CD4-positive, alpha-beta T cell treated with Interleukin-21 for 1 hour (primary cell): ENCODE data around the gene DUS1L.

Experiments
- DNase-seq: peaks from one replicate; pipeline ENCODE4 v3.0.0-alpha.2; 2020

Gene DUS1L

DNA sequence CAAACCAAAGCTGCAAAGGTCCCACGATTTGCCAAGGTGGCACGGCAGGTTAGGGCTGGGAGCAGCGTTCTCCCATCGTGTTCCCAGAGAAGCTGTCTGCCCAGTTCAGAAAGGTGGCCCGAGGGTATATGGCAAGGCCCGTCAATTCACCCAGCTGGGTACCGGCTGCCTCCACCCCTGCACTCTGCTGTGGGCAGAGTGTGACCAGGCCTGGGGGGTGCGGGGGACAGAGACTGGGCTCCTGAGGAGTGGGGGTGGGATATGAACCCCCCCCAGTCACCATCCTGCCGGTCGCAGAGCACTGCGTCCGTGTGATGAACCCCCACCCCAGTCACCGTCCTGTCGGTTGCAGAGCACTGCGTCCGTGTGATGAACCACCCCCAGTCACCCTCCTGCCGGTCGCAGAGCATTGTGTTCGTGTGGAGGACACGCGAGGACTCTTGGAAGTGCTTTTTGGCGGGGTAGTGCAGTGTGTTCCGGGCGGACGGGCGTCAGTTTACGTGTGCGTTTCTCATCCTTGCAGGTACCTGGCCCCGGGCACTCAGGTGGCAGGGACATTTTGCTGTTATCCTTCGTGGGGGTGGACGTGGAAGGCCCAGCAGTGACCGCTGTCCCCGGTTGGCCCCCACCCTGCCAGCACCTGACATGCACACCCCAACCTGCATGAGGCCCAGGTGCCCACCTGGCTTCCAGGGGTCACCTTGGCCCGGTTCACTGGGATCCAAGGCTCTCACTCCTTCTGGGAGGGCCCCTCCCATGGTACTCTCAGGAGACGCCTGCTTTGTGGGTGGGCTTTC, 35.1 kb upstream of the DUS1L start:
- no peak for DNase-seq

DNA sequence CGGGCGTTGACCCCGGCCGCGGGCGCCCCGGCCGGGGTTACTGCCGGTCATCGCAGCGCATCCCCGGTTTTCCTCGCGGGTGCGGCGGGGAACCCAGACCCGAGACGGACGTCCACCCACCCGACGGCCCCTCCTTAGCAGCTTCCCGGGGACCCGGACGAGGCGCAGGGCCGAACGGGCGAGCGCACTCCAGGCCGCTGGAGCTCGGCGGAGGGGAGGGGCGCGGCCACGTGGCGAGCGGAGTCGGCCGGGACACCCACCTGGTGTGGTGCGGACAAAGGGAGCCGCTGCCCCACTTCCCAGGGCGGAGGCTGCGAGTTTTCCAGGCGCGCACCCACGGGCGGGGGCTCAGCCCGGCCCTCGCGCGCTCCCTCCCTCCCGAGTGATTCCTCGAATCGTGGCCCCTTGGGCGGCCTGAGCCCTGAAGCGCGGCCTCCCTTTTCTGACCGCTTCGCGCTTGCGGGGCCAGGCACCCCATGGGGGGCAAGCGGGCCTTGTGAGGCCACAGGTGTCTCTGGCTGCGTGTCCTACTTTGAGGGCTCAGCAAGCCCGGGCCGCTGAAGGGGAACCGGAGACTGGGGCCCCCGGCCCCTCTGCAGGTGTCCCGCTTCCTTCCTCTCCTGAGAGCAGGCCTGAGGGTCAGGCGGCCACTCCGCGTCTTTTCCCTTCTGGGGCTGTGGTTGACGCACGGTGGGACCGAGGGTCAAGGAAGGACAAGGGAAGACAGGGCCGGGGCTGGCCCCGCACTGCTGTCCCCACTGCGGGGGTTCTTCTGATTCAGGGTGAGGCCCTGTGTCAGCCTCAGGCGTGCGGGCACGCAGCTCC, 33.5 kb upstream of the DUS1L start:
- no peak for DNase-seq

DNA sequence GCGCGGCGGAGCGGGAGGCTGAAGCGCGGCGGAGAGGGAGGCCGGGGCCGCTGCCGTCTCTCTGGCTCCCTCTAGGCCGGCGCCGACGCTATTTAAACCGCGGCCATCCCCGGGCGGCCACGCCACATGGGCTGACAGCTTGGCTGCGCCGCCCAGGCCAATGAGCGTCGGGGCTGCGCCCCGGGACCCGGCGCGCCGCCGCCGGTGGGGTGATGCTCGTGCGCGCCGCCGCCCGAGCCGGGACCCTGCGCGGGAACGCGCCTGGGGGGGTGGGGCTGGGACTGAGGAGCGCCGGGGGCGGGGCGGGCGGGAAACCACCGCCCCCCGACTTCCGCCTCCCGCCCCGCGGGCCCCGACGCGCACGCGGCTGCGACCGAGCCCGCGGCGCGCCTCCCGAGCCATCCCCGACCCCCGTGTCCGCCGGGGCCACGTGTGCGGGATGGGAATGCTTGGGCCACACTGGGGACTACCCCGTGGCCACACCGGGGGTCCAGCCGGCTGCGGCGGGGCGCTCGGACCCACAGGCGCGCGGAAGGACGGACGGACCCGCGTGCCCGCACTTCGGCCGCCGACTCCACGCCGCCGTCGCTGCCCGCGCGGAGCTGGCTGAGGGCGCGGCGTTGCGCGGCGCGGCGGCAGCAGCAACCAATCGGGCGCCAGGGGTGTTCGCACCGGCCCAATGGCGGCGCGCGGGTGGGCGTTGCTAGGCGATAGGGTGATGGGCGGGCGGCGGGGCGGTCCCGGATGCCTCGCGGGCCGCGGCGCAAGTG, 32.8 kb upstream of the DUS1L start, which contains the start of gene FASN:
FASN (minus strand) TSS at position 68 of the 770 bp plus-strand sequence. CDS start 1,791 bp downstream, outside the sequence.
- DNase-seq, result peak; percentile 95

DNA sequence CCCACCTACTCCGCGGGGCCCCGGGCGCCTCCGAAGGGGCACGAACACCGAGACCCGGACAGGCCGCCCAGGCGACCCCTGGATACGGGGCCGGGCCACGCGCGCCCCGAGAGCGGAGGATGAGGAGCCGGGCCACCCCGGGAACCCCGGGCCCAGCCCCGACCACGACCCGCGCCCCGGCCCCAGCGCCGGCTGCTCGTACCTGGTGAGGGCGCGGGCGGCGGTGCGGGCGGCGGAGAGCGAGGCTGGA, 32.2 kb upstream of the DUS1L start:
- DNase-seq, result no peak

DNA sequence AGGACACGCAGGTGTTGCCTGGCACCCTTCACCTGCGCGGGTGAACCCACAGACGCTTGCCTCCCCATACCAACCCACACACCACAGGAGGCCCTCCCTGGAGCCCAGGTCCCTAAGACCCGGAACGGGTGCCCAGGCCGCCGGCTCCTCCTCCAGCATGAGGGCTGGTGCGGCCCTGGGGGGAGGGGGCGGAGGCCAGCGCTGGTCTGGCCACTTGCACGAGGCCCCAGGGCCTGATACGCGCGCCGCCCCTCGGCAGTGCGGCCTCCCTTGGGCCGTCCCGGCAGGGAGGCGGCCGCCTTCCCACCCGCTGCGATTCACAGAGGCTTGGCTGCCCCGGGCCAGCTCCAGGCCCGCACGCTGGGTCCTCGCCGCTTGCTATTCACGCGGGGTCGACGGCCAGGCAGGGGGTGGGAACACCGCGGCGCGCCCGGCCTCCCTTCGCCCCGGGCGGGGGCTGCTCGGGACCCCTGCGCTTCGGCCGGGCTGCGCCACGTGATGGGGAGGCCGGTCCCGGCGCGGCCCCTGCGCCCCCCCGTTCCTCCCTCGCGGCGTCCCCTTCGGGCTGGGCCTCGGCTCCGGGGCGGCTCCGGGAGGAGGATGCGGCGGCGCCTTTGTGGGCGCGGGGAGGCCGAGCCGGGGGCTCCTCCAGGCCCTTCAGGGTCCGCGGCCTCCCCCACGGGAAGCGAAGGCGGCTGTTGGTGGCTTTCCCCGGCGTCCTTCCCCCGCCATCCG, 31.7 kb upstream of the DUS1L start:
- peak; percentile 25 for DNase-seq

DNA sequence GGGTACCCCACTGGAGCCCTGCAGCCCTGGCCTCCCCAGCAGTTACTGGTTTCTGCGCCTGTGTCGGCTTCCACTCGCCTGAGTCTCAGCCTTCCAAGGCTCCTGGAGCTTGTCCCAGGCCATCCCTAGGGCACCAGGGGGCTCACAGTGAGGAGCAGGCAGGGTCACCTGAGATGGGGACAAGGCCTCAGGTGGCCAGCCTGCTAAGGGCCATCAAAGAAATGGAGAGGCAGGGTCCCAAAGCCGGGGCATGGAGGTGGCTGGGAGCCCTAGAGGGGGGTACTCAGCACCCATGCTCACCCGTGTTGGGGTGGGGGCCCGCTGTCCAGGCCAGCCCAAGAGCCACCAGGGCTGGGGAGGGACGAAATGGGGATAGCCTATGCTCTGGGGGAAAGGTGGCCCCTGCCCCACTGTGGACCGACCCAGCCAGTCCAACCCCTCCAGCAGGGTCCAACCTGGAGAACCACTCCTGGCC, 31.1 kb upstream of the DUS1L start:
- DNase-seq, result no peak

DNA sequence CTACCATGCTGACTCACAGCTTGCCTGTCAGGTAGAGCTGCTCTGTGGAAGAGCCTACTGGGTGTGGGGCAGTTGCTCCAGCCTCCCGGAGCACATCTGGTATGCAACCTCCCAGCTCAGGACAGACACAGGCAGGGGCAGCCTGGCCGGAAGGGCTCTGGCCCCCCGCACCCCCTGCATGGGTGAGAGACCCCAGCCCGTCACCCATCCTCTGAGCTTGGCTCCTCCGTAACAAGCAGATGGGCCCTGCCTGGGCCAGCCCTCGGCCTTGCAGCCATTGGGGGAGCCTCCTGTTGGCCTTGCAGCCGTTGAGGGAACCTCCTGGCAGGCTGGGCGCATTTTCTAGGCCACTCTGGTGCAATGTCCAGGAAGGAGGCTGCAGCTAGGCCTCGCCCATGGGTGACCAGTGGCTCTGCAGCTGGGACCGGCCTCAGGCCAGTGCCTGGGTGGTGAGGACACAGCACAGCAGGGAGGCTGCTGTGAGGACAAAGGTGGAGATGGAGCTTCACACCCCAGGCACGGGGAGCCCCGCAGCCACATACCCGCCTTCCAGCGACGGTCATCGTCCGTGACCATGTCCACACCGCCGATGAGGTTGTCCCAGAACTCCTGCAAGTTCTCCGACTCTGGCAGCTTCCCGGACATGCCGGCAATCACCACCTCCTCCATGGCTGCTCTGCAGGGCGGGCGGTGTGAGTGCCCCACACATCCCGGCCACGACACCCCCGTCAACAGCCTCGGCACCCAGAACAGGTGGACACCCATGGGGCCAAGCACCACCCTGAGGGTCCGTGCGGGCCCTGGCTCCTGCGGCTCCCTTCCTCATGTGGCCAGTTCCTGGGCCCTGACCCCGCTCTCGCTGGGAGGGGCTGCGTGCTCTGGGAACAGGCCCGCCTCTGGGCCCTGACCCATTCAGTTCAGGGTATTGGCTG, 30.4 kb upstream of the DUS1L start:
- no peak for DNase-seq

DNA sequence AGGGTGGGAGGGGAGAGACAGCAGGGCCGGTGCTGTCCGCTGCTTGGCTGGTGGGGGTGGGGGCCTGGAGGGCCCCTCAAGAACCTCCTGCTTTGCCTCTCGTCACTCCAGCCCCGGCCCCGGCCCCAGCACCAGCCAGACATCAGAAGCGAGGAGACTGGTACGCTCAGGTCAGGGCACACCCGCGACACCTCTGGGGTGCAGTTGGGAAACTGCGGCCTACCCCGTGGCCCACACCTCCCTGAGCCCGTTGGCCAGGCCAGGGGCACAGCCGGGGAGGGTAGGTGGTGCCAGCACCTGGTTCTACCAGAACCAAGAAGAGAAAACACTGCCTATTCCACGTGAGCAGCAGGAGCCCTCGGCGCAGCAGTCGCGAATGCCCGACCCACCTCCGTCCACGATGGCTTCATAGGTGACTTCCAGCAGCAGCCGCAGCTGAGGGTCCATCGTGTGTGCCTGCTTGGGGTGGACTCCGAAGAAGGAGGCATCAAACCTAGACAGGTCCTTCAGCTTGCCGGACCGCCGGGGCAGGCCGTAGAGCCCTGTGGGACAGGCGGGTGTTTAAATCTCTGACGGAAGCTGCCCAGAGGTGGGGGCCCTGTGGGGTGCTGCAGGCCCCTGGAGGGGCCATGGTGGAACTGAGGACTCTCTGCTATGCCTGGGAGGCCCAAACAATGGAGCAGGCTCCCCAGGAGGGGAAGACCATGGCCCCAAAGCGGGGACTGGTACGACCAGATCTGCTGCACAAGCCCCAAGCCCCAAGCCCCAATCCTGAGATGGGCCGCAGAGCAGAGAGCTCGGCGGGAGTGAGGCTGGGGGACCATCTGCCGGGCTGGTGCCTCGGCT, 29.6 kb upstream of the DUS1L start:
- DNase-seq, result no peak

DNA sequence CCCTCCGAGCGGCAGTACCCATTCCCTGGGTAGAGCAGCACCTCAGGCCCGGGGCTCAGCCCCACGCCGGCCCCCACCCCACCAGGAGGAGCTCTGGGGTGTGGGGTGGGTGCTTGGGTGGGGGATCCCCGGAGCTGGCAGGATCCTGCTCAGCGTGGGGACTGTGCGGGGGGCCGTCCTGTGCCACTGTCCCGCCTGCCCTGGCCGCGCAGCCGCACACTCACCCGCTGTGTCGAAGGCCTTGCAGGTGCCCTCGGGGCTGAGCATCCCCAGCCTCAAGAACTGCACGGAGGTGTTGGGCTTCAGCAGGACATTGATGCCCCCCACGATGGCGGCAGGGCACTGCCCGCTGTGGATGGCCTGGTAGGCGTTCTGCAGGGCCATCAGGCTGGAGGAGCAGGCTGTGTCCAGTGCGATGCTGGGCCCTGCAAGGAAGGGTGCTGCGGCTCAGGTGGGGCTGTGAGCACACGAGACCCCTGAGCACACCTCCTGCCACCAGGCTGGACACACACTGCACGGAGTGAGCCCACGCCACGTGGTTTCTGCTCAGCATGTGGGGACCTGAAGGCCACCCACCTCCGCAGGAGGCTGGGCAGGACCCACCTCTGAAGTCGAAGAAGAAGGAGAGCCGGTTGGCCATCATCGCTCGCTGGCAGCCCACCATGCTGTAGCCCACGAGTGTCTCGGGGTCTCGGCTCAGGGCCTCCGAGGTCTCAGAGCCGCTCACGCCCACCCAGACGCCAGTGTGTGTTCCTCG, 27.6 kb upstream of the DUS1L start:
- DNase-seq, result no peak

DNA sequence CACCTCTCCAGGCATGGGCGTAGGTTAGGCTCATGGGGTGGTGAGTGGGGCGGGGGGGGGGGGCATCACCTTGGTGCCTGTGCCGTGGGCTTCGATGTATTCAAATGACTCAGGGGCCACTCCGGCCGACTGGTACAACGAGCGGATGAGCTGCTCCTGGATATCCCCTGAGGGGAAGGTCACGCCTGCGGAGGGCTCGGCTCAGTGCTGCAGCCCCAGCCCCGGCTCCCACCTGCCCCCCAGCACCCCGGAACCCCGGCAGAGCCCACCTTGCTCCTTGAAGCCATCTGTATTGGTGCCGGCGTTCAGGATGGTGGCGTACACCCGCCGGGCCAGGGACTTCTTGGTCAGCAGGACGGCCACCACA, 27.0 kb upstream of the DUS1L start:
- no peak for DNase-seq

DNA sequence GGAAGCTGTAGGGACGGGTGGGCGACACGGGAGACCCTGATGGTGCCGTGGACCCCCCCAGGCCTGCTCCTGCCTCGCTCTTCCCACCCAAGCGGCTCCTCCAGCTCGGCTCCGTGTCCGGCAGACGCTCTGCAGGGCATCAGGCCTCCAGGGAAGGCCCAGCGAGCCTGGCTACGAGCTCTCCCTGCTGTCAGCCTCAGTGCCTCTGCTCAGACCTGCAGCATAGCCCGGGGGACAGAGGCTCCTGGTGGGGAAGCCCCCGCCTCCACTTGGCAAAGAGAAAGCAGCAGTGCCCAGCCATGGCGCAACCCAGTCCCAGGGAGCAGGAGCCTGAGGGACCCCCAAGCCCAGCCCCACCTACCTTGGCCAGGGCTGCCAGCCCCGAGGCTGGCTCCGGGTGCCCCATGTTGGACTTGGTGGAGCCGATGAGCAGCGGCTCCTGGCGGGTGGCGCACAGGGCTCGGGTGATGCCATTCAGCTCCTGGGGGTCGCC, 26.5 kb upstream of the DUS1L start:
- DNase-seq, result no peak

DNA sequence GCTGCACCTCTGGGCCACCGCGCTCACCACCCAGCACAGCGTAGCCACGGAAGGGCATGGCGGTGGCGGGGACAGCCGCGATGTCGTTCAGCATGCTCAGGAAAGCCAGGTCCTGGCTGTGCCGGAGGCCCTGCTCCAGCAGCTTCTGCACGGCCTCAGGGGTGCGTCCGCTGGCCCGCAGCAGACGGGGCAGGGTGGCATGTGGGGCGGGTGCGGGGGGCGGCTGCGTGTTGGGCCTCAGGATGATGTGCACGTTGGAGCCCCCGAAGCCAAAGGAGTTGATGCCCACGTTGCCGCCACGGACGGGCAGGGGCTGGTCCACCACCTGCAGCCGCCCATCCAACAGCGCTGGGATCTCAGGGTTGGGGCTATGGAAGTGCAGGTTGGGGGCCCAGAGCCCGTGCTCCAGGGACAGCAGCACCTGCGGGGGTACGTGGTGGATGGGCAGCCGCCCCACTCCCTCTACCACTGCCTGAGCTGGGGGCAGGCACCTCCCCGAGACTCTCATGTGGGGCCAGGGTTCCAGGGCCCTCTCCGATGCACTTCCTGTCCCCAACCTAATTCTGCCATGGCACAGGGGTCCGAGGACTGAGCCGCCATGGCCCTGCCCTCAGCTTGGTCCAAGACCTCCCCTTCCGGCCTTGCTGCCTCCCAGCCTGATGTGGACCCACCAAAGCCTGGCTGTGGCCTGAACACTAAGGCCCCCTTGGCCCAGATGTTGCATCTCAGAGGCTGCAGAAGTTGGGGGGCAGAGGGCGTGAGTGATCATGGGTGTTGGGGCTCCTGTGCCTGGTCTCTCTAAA, 25.9 kb upstream of the DUS1L start:
- DNase-seq, result no peak

DNA sequence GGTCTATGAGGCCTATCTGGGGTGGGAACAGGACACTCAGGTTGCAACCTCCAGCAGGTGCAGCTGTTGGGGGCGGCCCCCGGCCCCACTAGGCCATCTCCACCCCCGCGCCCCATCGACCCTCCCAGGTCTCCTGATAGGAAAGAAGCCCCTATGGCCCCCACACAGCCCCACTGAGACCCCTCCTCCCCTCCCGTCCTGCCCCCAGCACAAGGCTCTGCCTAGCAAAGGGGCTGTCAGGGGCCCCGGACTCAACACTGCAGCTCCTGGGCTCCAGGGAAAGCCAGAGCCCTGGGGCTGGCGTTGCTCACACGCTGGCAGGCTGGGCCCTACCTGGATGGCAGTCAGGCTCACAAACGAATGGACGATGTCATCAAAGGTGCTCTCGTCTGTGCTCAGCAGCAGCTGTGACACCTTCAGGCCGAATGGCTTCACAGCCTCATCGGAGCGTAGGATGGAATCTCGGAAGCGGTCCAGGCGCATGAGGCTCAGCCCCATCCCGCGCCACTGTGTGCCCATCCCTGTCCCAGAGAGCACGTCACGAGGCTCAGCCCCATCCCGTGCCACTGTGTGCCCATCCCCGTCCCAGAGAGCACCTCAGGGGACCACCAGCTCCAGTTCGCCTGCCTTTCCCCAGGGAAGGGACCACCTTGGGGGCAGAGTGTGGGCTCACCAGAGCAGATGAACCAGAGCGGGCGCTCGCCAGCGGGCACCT, 25.1 kb upstream of the DUS1L start:
- no peak for DNase-seq

DNA sequence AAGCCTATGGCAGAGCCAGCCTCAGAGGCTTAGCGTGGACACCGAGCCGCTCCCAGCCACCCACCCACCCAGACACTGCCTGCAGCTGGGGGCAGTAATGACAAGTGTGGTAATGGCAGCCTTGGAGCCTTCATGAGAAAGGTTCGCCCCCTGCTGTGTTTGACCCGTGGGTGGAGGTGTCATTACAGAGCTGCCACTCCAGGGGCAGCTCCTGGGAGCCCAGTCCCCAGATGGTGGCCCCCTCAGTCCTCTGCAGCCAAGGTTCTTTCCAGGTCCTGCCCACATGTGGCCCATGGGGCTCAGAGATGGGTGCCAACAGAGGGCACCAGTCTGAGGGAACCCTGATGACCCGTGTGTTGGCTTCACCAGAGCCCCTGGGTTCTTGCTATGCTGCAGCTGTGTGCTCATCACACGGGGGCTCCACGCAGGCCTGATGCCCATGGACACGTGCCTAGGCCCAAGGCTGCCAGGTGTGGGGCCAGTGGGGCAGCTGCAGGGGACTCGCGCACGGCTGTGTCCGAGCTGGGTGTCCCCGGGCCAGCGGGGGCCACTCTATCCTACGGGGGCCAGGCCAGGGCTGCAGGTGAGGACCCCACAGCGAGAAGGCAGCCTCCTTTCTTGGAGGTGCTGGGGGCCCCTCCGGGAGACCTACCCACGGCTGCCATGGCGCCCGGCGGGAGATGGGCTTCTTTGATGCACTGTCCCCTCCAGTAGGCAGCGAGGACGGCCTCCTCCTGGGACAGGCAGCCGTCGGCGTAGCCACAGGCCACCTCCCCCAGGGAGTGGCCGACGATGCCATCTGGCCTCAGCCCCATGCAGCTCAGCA, 24.3 kb upstream of the DUS1L start:
- DNase-seq, result no peak

DNA sequence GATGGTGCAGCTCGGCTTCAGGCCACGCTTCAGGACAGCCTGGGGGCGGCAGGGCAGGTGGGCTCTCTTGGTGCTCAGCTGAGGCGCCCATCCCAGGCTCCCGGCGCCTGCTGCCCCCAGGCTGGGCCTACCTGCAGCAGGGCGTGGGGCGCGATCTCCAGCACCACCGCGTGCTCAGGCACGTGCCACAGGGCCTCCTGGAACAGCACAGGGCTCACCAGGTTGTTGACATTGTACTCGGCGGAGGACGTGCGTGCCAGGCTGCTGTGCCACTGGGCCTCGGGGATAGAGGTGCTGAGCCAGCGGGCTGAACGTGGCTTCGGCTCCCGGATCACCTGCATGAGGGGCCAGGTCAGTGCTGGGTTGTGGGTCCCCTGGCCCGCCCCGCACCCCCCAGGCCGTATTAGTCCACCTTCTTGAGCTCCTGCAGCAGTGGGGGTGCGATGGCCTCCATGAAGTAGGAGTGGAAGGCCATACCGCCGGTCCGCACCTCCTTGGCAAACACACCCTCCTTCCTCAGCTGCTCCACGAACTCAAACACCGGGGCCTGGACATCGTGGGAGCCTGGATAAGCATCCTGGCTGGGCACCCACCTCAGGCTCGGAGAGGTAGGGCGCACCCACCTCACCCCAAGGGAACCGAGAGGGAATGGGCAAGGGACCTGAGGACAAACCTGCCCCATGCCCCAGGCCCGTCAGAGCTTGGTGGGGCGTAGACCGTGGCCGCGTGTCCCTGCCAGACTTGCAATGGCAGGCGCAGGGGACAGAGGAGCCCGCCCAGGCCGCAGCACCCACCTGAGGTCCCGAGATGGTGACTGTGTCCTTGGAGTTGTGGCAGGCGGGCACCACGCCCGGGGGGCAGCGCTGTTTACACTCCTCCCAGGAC, 23.5 kb upstream of the DUS1L start:
- no peak for DNase-seq
